K562 (cell line): ENCODE data around the gene DGCR2. TPM values are rescaled to one million over a fixed set of nuclear protein-coding genes. Genes with fewer than 3 reads are reported as not detected.

Source experiments
- CTBP1 ChIP-seq: fragments of 450-650 bp; IDR thresholded peaks from 2 replicates; pipeline ENCODE4 v1.6.1; 2016; ENCODE audit warnings: borderline replicate concordance
- MBD2 ChIP-seq: sonication (generic); IDR thresholded peaks from 2 replicates; pipeline ENCODE4 v1.6.1; 2016; ENCODE audit warnings: low read depth, borderline replicate concordance
- RUNX1 ChIP-seq: sonication (generic); IDR thresholded peaks from 2 replicates; pipeline ENCODE4 v1.6.1; 2016; ENCODE audit warnings: antibody characterized with exemption, low read depth
- STAG1 ChIP-seq: sonication (generic); formaldehyde crosslinking; IDR thresholded peaks from 2 replicates; pipeline ENCODE4 v1.5.0; 2020; ENCODE audit warnings: missing genetic modification reagents, borderline replicate concordance
- STAT5A ChIP-seq: IDR thresholded peaks from 2 replicates; pipeline ENCODE4 v1.6.1; 2012; ENCODE audit warnings: low read length, inconsistent platforms, borderline replicate concordance
- TEAD2 ChIP-seq: fragments of 450-650 bp; IDR thresholded peaks from 2 replicates; pipeline ENCODE4 v1.6.1; 2016; ENCODE audit warnings: missing genetic modification characterization, control low read depth, missing compliant biosample characterization
- ZNF12 ChIP-seq: sonication (generic); formaldehyde crosslinking; IDR thresholded peaks from 2 replicates; pipeline ENCODE4 v1.4.0; 2020; ENCODE audit warnings: mild to moderate bottlenecking, missing genetic modification reagents
- ZZZ3 ChIP-seq: fragments of 450-650 bp; IDR thresholded peaks from 2 replicates; pipeline ENCODE4 v1.6.1; 2016; ENCODE audit warnings: antibody characterized with exemption, mild to moderate bottlenecking, moderate library complexity
- polyA plus RNA-seq, 8 experiments: library from polyadenylated mRNA; depleted of rRNA in 4 of 8; stranded (reverse) in 5 of 8; unstranded in 3 of 8; fragments of >200 nt; fragmentation: Nextera tagmentation in 2 of 8; fragmentation: Illumina TruSeq in 1 of 8; extraction: Ambion mirVana in 2 of 8; extraction: Trizol in 1 of 8; gene quantifications; 2 replicates each; pipeline versions ENCODE4 v1.2.1 to v1.2.3, GENCODE V29; 2011 to 2014; ENCODE audit warnings: inconsistent platforms in 1 of 8, missing spikeins in 1 of 8
- total RNA-seq, 7 experiments: library from RNA; depleted of rRNA in 6 of 7; stranded (reverse); fragments of >200 nt in 6 of 7; fragmentation: Illumina TruSeq in 2 of 7; extraction: Trizol in 2 of 7; gene quantifications; 2 replicates each; pipeline versions ENCODE4 v1.2.1 to v1.2.3, GENCODE V29; 2011 to 2021; ENCODE audit warnings: low replicate concordance in 1 of 7
- TF ChIP-seq, protein P1 (sequence below): fragments of 450-650 bp; IDR thresholded peaks from 2 replicates; pipeline ENCODE4 v1.6.1; 2016; ENCODE audit warnings: low read depth
- TF ChIP-seq, protein P2 (sequence below): conservative IDR thresholded peaks from 2 replicates; pipeline ENCODE4 v1.6.1; 2011; ENCODE audit warnings: low read depth, mild to moderate bottlenecking, low read length; ENCODE audit not compliant: control insufficient read depth

The DGCR2 gene
- total and polyA plus RNA-seq, 9 of the 15 experiments (the other 6 are each of a cell fraction or from before 2014, with no cell fraction given): 0.69 to 101 (median 56.4) TPM

DNA sequence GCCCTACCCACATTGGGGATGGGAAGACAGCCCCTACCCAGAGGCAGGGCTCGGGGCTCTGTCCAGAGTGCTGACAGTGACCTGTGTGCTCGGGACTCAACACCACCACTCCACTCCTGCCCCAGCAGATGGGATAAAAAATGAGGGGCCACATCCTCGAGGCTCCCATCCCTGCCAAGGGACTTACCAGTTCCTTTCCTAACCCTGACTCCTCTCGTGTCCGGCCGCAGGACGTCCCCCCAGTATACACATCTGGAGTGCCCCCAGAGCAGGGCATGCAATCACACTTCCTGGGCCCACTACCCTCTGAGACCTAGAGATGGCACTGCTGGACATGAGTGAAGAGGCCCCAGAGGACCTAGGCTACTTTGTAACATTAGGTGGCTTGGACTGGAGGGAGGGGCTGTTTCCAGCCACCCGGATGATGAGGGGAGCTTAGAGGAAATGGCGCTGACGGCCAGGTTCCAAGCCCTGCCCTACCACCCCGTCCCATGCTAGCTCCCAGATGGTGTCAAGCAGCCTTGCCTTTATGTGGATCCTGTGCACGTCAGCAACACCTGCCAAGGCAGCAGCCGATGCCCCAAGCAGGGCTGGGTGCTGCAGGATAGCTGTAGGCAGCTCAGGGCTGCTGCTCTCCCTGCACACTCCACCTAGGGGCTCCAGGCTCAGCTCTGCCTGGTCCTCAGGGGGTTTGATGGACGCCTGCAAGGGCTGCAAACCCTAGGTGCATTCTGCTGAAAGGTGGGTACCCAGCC, 86.6 kb downstream of the DGCR2 start (continued):
- TF ChIP-seq, protein P1, sequence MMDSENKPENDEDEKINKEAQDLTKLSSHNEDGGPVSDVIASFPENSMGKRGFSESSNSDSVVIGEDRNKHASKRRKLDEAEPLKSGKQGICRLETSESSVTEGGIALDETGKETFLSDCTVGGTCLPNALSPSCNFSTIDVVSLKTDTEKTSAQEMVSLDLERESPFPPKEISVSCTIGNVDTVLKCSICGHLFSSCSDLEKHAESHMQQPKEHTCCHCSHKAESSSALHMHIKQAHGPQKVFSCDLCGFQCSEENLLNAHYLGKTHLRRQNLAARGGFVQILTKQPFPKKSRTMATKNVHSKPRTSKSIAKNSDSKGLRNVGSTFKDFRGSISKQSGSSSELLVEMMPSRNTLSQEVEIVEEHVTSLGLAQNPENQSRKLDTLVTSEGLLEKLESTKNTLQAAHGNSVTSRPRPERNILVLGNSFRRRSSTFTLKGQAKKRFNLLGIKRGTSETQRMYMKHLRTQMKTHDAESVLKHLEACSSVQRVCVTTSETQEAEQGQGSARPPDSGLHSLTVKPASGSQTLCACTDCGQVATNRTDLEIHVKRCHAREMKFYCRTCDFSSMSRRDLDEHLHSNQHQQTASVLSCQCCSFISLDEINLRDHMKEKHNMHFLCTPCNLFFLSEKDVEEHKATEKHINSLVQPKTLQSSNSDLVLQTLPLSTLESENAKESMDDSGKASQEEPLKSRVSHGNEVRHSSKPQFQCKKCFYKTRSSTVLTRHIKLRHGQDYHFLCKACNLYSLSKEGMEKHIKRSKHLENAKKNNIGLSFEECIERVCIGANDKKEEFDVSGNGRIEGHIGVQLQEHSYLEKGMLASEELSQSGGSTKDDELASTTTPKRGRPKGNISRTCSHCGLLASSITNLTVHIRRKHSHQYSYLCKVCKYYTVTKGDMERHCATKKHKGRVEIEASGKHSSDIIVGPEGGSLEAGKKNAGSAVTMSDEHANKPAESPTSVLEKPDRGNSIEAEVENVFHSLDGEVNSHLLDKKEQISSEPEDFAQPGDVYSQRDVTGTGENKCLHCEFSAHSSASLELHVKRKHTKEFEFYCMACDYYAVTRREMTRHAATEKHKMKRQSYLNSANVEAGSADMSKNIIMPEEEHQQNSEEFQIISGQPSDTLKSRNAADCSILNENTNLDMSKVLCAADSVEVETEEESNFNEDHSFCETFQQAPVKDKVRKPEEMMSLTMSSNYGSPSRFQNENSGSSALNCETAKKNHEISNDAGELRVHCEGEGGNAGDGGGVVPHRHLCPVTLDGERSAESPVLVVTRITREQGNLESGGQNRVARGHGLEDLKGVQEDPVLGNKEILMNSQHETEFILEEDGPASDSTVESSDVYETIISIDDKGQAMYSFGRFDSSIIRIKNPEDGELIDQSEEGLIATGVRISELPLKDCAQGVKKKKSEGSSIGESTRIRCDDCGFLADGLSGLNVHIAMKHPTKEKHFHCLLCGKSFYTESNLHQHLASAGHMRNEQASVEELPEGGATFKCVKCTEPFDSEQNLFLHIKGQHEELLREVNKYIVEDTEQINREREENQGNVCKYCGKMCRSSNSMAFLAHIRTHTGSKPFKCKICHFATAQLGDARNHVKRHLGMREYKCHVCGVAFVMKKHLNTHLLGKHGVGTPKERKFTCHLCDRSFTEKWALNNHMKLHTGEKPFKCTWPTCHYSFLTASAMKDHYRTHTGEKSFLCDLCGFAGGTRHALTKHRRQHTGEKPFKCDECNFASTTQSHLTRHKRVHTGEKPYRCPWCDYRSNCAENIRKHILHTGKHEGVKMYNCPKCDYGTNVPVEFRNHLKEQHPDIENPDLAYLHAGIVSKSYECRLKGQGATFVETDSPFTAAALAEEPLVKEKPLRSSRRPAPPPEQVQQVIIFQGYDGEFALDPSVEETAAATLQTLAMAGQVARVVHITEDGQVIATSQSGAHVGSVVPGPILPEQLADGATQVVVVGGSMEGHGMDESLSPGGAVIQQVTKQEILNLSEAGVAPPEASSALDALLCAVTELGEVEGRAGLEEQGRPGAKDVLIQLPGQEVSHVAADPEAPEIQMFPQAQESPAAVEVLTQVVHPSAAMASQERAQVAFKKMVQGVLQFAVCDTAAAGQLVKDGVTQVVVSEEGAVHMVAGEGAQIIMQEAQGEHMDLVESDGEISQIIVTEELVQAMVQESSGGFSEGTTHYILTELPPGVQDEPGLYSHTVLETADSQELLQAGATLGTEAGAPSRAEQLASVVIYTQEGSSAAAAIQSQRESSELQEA: no peak
- TF ChIP-seq STAG1 (CRISPR knock-in tag): peak; percentile 34; the same call in 1 of the 2 replicates
- TF ChIP-seq, protein P2, sequence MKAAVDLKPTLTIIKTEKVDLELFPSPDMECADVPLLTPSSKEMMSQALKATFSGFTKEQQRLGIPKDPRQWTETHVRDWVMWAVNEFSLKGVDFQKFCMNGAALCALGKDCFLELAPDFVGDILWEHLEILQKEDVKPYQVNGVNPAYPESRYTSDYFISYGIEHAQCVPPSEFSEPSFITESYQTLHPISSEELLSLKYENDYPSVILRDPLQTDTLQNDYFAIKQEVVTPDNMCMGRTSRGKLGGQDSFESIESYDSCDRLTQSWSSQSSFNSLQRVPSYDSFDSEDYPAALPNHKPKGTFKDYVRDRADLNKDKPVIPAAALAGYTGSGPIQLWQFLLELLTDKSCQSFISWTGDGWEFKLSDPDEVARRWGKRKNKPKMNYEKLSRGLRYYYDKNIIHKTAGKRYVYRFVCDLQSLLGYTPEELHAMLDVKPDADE: no peak
- no peak for TF ChIP-seq ZNF12 (CRISPR knock-in tag)
- no peak for TF ChIP-seq STAT5A
- peak; percentile 43; the same call in 1 of the 2 replicates for TF ChIP-seq CTBP1
- TF ChIP-seq TEAD2: no peak
- TF ChIP-seq RUNX1: no peak
- TF ChIP-seq ZZZ3: no peak
- TF ChIP-seq MBD2: no peak
